HPDE6-E6E7 (cell line): ENCODE measurements around the gene ARL5C.
A peak's percentile ranks its signal among the peaks of the same experiment; 100 is the strongest.

Experiments used
- DNase-seq: peaks from one replicate; pipeline ENCODE4 v3.0.0; 2011; ENCODE audit warnings: missing footprints; ENCODE audit errors: extremely low spot score

The ARL5C gene, protein sequence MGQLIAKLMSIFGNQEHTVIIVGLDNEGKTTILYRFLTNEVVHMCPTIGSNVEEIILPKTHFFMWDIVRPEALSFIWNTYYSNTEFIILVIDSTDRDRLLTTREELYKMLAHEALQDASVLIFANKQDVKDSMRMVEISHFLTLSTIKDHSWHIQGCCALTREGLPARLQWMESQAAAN

DNA sequence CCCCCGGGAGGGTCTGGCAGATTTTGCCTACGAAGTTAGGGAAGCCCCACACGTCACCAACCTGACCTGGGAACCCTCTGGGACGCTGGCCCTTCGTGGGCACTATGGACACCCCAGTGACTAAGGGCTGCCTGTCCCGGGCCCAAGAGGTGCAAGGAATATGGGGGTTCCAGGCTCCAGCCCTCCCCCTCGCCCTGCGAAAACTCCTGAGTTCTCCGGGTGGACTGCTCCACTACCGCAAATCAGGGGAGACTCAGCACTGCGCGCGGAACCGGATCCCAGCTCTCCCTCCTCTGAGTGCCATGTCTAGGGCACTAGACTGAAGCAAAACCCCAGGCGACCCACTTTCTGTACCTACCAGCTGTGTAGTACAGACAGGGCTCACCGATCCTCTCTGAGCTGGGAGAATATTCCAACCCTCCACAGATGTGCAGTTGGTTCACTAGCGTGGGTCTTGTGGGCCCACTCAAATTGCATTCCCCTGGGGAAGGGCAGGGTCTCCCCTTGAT is at the start of gene ARL5C:
Gene ARL5C, minus strand, starts transcription at position 321 of the 509 bp plus-strand sequence. CDS start 401 bp downstream, outside the sequence.
- DNase-seq, result no peak

DNA sequence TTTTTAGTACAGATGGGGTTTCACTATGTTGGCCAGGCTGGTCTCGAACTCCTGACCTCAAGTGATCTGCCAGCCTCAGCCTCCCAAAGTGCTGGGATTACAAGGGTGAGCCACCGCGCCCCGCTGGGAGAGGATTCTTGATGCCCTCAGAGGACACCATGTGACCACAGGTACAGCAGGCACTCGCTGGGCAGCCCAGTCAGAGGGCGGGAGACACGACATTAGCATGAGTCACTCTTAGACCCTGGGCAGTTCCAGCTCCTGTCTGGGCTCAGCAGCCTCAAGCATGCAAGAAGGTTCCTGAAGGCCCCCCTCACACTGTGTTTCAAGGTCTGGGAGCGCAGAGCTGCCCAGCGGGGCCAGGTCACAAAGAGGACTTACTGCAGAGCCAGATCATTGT is 47.9 kb upstream of the ARL5C start:
- no peak for DNase-seq

DNA sequence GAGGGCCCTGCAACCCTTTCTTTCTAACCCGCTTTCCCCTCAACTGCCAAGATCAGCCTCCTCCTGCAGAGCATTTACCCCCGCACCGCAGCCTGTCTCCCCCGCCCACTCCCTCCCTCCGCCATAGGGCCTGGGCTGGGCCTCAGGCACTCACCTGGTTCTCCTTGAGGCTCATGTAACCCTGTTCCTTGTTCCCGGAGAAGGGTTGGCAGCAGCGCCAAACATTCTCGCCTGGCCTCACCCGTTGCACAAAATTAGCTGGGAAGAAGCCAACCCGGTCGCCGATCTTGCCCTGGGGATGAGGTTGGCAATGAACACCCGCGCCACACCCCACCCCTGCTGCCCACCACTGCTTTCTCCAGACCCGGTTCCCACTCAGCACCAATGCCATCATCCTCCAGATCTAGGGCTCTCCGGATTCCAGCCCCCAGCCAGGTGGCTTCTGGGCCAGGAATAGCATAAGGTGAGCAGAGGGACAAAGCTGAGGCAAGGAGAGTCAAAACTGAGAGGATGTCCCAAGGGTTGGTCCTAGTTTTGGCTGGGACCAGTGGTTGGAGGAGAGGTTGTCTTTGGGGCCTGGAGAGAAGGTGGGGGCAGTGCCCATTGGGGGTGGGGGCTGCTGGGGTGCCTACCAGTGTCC is 47.0 kb upstream of the ARL5C start:
- no peak for DNase-seq

DNA sequence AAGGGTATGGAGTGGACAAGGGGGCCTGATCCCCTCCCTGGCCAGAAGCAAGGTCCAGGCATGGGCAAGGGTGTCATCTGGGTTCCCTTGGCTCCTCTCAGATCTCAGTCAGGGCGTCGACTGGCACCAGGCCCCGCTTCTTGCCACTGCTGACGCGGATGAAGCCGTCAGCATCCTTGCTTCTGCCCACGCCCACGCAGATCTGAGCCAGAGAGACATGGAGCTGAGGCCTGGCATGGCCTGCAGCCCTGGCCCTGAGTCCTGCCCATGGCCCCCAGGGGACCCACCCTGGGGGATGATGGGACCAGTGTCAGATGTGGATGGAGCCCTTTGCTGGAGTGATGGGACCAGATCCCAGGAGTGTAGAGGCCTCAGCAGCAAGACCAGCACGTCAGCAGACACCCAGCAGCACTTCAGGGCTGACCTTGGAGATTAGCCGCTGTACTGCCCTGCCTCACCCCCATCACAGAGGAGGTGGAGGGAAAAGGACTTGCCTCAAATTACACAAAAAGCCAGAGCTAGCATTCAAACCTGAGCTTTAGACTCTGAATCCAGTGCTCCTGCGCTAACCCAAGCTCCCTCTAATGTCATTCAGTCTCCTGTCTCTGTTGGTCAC is 46.3 kb upstream of the ARL5C start:
- DNase-seq, result no peak

DNA sequence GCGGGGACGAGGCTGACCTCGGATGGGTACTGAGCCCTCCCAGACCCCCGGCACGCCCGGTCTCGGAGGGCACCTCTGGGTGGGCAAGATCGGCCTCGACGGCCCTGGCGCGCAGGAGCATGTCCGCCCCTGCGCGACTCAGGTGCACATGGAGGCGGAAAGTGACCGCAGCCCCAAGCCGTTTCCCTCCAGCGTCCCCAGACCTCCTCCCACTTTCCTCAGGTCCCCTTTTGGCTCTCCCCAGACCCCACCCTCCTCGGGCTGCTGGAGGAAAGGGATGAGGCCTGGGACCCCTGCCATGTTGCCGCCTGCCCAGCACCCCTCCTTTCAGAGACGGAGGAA is 44.1 kb upstream of the ARL5C start:
- no peak for DNase-seq

DNA sequence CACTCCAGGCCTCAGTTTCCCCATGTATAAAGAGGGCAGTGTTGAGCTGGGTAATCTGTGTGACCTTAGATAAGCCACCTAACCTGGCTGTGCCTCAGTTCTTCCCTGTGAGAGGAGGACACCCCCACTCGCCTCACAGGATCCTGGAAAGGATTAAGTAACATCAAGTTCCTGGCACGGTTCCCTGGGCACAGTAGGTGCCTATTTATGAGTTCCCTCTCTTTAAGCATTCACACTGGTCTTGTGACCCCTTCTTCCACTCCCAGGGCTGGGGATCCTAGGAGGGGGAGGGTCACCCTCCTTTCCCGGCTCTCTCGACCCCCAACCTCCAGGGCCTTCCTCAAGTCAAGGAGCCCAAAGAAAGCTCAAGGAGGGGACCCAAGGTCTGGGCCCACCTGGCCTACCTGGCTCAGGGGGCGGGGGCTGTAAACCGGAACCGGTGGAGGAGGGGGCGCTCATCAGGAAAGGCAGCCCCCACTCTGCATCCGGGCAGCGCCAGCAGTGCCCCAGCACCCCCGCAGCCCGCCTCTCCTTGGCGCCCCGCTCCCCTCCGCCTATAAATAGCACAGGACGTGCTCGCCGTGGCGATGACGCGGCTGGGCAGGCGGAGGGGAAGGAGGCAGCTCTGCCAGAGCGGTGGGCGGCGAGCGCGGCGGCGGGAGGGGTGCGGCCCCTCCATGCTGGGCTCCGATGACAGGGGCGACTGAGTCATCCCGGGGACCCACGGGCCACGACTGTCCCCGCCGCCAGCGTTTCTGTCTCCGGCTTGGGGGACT is 43.5 kb upstream of the ARL5C start:
- DNase-seq, result no peak

DNA sequence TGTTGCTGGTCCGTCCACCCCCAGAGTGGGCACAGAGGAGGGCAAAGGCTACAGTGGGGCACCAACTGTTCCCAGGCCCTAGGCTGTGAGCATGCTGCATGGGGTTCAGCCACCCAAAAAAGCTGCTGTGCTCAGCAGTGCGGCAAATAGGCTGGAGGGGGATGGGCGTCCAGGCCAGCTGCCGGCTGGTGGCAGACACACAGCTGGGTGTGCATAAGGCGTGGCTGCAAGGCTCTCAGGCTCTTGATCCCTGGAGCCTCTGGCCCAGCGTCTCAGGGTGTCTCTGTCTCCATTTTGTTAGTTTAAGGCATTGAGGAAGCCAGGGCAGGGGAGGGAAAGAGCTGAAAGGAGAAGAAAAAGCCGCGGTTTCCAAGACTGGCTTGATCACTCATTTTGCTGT is 42.9 kb upstream of the ARL5C start:
- no peak for DNase-seq

DNA sequence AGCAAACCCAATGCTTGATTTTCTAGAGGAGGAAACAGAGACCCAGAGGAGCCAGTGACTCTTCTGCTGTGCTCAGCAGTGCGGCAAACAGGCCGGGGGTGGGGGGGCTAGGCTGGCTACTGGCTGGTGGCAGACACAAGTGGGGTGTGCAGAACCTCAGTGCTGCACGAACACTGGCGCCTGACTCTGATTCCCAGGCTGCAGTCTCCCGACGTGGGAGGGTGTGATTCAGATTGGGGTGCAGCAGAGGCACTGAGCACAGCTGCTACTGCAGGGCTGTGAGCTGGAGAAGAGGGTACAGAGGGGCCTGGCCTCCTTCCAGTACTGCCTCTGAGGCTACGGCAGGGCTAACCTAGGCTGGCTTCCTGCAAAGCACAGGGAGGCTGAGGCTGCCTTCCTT is 42.2 kb upstream of the ARL5C start:
- no peak for DNase-seq

DNA sequence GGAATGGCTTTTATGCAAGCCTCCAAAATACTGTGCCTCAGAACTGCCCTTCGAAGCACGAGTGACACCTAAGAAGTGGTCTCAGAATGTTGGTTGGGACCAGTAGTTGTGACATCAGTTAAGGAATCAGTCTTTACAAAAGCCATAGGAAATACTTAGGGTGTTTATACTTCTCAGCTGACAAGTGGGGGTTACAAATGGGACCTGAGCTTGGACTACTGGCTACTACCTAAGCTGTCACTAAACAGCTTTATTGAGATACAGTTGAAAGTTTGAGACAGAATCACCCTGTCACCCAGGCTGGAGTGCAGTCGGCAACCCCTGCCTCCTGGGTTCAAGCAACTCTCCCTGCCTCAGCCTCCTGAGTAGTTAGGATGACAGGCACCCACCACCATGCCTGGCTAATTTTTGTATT is 39.2 kb upstream of the ARL5C start:
- DNase-seq, result no peak

DNA sequence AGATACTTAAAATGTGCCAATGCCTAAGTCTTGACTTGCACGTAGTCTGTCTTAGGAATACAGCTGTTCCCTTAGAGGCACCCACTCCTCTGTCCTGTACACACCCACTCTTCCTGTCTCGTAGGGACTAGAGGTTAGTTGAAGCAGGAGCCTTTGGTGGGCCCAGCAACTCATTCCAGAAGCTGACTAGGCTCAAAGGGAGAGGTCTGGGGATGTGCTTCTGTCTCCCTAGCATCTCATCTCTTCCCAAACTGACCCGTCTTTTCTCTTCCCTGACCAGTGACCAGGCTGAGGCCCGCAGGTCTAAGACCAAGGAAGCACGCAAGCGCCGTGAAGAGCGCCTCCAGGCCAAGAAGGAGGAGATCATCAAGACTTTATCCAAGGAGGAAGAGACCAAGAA is 38.3 kb upstream of the ARL5C start:
- DNase-seq, result no peak

DNA sequence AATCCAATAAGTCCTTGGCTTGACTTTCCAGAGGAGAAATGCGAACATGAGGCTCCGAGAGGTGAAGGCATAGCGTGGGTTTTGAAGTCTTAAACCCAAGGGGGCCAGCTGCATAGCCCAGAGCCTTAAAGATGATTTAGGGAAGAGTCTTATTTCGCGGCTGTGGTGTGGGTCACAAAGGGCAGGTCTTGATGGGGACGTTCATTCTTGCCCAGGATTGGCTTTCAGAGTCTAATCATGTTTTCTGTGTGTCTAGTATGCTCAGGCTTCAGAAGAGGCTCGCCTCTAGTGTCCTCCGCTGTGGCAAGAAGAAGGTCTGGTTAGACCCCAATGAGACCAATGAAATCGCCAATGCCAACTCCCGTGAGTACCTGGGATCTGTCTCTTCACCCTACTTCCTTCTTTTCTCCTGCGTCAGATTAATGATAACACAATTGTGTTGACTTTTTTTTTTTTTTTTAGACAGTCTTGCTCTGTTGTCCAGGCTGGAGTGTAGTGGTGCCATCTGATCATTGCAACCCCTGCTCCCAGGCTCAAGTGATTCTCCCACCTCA is 35.1 kb upstream of the ARL5C start:
- no peak for DNase-seq

DNA sequence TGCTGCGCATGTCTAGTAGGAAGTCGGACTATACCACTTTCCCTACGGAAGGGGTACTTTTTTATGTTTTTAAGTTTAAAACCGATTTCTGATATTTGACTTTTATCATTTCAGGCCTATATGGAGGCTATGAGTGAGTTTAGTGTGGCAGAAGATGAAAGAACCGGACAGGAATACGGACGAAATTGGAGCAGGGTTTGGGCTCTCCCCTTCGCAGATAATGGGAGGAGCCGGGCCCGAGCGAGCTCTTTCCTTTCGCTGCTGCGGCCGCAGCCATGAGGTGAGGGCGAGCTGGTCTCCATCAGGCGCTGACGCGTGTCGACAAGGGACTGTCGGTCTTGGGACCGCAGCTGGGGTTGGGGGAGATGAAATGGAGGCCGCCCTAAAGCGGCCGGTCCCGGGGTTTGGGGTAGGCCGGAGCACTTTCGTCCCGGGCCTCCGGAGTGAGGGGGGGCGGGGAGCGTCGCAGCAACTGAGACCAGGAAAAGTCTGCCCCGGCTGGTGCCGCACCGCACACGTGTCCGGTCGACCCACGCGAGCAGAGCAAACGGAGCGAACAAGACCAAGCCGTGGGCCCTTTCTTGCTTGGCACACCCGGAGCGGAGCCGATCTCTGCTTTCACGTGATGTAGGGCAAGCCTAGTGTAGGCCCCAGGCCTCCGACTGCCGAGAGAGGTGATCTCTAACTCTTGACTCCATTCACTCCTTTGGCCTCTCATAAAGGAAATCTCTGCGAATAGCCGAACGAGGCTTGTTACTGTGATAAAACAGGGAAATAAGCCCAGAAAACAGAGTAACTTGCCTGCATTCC is 34.3 kb upstream of the ARL5C start, which contains the start of gene RPL19:
Gene RPL19, plus strand, starts transcription at position 214 of the 810 bp plus-strand sequence. Its CDS starts 62 bp downstream, at position 276.
- peak; percentile 72 for DNase-seq

DNA sequence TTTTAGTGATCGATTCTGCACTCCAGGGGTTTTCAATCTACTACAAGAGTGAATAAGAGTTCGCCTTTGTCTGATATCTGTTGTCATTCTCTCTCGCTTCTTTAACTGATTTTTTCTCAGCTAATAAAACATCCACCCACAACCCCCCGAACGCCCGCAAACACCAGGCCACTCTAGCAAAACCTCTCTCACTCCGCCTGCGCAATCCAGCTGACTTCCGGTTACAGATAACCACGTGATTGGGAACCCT is 33.8 kb upstream of the ARL5C start:
- DNase-seq, result peak; percentile 93

DNA sequence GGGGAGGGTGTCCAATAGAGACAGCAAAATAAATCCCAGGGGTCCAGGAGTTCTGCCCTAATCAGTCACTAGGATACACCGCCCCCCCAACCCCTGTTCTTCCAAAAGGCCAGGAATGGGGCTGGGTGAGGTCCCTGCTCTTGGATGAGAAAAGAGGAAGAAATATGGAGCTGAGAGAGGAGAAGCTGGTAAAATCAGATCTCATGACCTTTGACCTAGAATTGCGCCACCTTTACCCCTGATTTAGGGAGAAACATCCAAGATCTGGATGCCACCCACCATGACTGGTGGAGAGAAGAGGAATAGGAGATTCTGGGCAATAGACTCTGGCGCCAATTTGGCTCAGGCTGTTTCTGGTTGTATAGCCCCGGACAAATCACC is 32.2 kb upstream of the ARL5C start:
- no peak for DNase-seq

DNA sequence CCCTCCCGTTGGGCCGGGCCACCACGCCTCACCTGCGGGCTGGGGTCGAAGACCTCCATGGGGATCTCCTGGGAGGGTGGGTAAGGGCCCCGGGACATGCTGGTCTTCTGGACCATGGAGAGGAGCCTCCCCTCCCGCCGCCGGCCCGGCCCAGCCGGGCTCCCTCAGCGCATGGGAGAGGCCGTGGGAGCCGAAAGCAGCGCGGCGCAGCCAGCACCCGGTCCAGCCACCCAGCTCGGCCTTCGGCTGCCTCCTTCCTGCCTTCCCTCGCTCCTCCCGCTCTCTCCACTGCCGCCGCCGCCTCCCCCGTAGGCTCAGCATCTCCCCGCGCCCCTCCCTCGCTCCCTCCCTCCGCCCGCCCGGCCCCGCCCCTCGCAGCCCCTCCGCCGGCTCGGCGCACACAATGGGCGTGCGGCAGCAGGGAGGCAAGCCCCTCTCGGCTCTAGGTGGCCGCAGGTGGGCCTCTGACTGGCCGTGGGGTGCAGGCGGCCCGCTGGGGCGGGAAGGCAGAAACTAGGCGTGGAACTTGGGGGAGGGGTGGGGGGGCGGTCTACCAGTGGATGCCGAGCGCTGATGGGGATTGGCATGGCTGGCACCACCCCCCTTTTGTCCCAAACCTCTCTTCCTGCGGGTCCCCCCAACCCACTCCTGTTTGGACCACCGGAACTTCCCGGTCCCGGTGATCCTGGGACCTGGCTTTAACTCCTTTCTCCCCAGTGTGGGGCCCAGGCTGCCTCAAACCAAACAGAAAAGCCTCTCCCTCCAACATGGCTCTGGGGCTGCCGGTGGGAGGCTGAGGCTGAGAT is 31.6 kb upstream of the ARL5C start, which contains the start of gene CACNB1:
Gene CACNB1, minus strand, starts transcription at position 290 of the 806 bp plus-strand sequence. Its CDS starts 174 bp downstream, at position 116.
- peak; percentile 72 for DNase-seq

DNA sequence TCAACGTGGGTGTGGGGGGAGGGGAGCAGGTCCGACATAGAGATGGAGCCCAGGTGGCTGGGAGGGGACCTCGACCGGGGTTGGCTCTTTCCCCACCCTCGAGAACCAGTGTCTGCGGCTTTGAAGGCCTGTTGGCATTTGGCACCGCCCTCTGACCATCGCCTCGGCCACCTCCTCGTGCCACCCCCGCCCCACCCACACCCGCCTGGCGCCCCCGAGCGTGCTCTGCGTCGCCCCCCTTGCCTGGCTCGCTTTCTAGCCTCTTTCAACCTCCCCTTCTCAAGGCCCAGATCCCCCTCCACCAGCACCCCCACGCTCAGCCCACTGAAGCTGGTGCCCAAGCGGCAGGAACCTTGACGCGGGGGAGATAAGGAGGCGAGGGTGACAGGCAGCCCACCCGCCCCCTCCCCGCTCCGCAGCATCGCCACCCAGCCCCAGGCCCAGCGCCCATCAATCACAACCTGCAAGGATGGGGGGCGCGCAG is 30.9 kb upstream of the ARL5C start:
- DNase-seq, result no peak

DNA sequence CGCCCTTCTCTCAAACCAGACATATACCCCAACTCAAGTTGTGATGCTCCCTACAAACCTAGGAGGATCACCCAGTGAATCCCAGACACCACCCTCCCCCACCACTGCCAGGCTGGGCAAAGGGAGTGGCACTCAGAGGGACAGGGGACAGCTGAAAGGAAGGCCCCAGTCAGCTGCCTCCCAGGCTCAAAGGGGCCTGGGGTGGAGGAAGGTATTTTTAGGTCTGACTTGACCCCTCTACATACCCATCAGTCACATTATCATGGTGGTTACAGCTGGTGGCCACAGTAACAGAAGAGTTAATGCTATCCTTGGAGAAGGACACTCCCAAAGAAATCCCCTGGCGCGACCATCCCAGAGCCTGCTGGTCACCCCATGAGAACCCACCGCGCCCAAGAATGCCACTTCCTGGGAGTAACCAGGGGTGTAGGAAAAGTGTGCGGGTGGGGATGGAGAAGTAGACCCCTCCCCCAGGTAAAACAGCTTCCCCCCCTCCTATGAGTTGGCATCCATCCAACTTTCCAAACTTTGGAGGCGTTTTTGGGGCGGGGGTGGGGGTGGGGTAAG is 30.4 kb upstream of the ARL5C start:
- DNase-seq, result no peak

DNA sequence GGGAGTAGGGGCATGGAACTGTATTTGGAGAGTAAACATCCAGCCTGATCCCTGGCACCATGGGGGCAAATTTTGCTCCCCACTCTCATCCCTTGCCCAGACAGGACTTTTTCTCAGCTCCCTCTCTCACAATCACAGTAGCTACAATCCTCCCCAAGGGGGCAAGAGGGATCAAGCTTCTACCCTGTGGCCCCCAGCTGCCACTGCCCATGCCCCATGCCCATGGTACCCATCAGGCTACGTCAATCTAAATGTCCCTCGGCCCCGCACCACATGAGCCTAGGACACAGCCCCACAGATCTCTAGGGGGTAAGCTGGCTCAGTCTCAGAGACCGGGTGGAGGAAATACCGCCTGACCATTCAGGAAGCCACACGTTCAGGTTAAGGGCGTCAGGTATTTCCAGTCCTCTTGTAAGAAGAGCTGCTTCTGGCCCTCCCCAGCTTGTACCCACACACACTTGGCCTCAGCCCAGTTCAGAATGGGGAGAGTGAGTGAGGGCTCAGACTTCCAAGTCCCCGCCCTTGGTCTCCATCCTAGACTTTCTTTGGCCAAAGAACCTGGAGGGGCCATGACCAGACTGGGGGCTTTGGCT is 29.7 kb upstream of the ARL5C start:
- no peak for DNase-seq

DNA sequence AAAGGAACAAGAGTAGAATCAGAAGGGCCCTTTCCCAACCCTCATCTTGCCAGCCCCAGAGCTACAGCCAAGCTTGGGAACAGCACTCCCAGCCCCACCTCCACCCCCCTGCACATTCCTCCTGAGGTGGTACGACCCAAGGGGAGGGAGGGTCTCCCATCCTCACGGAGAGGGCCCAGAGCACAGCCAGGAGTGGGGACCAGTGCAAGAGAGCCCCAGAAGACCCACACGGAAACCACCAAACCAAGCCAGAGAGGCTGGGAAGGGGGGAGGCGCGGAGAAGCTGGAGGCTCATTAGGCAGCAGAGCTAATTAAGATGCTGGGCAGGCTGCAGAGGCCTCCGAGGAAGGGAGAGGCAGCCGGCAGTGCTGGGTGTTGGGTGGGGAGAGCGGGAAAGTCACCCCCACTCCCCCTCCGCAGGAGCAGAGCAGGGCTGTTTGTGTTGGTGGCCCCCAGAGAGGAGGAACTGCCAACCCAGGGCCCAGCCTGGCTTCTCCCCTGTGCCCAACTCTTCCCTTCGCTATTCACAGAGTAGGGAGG is 29.1 kb upstream of the ARL5C start:
- DNase-seq, result no peak
